Fibroblast of the aortic adventitia (primary cell): ENCODE results near the gene ACIN1. TPM values are rescaled to one million over a fixed set of nuclear protein-coding genes. Genes with fewer than 3 reads are reported as not detected.

Experiments used
- DNase-seq: peaks from one replicate; pipeline ENCODE4 v3.0.0-alpha.2; 2010; ENCODE audit warnings: low read depth
- H3K4me3 ChIP-seq: 2 replicates; pipeline ENCODE4 v1.5.1; 2011; ENCODE audit warnings: low read depth, mild to moderate bottlenecking, control low read depth, low read length, moderate library complexity
- total RNA-seq: library from RNA; depleted of rRNA; stranded (reverse); fragments of >200 nt; gene quantifications from 2 replicates; pipeline ENCODE4 v1.2.3, GENCODE V29; 2012; ENCODE audit warnings: low replicate concordance
- TF ChIP-seq, protein P1 (sequence below): IDR thresholded peaks from 2 replicates; pipeline ENCODE4 v1.5.1; 2011; ENCODE audit warnings: mild to moderate bottlenecking, low read length, control low read depth, inconsistent platforms; ENCODE audit not compliant: insufficient read depth

ACIN1 gene
- total RNA-seq, 1 donor = 97.0 TPM

DNA sequence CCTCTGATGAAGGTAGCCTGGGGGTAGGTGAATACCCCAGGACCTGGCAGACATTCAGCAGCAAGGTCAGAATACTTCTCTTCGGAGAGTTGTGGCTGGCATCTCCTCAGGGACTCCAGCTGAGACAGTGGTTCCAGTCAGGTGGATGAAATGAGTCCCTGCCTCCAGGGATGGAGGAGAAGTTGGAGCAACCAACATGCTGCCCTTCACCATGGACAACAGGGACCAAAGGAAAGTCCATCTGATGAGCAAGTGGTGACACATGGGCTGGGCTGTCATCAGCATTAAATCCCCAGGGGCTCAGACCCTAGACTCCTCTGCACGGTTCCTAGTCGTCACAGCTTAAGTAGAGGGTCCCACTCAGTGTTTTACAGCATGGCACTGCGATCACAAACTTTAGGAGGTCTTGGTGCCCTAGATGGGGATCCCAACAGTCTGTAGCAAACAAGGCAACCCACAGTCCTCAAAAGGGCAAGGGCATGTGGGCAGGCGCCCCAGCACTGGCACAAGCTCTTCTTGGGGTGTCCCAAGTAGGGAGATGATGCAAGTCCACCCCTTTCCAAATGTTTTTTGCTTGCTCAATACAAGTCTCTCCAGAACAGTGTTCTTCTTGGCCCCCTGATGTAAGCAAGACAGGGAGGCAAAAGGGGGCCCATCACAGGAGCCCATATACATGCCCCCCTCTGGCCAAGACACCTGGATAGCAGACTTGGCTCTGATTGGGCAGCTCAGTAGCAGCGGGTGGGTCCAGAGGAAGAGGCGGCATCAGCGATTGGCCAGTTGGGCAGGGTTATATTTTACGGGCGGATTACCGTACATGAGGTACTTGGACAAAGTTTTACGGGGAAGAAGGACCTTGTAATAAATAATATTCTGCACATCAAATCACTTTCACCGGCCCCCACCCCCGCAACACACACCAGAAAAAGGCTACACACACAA lies 26.8 kb downstream of the ACIN1 start:
- TF ChIP-seq, protein P1, sequence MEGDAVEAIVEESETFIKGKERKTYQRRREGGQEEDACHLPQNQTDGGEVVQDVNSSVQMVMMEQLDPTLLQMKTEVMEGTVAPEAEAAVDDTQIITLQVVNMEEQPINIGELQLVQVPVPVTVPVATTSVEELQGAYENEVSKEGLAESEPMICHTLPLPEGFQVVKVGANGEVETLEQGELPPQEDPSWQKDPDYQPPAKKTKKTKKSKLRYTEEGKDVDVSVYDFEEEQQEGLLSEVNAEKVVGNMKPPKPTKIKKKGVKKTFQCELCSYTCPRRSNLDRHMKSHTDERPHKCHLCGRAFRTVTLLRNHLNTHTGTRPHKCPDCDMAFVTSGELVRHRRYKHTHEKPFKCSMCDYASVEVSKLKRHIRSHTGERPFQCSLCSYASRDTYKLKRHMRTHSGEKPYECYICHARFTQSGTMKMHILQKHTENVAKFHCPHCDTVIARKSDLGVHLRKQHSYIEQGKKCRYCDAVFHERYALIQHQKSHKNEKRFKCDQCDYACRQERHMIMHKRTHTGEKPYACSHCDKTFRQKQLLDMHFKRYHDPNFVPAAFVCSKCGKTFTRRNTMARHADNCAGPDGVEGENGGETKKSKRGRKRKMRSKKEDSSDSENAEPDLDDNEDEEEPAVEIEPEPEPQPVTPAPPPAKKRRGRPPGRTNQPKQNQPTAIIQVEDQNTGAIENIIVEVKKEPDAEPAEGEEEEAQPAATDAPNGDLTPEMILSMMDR = no peak
- peak overlapping the region; percentile 38 for H3K4me3 ChIP-seq

DNA sequence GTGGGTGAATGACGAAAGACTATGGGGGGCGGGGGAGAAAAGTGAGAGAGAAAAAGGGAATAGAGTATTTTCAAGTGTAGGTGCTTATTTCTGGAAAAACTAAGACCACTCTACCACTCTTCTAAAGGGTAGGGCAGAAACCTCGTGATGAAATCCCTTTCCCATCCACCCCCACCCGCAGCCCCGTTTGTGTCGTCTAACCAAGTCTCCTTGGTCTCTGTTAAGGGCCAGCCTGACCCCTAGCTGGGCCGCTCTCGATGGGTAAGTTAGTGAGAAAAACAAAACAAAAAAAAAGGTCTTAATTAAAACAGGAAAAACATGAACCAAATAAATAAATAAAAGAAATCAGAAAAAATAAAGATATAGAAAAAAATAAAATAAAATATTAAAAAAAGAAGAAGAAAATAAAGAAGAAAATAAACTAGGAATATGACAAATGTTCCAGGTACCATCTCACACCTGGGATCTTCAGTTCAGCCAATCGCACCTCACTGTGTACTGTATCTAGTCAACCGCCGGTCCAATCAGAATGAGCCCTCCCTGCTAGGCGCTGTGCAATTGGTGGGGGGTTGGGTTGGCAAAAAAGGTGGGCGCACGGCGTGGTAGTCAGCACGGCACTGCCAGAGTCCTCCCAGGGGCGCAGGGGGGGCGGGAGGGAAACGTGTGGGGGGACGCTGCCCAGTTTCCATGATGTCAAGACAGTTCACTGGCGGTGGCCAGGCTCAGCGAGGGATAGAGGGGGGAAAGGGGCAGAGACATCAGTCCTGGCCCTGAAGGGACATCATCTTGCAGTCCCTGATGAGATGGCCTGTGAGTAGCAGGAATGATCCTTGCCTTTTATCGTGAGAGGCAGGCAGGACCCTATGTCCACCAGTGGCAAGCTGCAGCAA lies 27.8 kb downstream of the ACIN1 start:
- no peak for DNase-seq
- TF ChIP-seq, protein P1 = no peak
- no peak overlapping the region for H3K4me3 ChIP-seq

More for the DNA sequence above, 26.8 kb downstream of the ACIN1 start:
- no peak for DNase-seq

DNA sequence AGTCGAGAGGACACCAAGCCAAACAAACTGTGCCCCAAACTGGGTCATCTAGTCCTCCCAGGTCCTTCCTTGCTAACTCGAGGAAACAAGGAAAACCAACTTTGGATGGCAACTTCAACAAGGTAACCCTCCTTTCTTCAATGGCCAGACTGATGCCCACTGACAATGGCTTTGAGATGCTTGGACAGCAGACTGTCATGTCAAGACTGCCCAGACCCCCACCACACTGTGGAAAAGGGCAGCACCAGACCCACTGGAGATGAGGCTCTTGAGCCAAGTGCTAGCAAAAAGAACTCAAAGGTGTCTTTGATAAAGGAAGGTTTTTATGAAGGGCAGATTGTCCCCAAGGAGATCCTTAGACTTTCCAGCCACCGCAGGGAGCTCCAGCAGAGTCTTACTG lies 28.6 kb downstream of the ACIN1 start:
- TF ChIP-seq, protein P1 = no peak
- DNase-seq = no peak
- no peak overlapping the region for H3K4me3 ChIP-seq

DNA sequence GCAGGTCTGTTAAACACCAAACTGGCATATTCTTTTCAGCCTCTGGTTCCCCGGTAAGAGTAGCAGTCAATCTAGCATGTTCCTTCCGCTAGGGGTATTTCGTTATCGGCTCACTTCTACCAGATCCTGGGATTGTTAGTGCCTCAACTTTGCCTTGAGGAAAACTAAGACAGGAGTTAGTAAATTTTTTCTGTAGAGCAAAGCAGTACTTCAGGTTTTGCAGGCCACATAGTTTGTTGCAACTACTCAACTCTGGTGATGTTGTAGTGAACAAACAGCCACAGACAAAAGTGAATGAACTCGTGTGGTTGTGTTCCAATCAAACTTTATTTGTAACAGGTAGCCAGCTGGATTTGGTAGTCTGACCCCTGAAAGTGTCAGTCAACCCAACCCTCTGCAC lies 31.3 kb downstream of the ACIN1 start:
- TF ChIP-seq, protein P1 = no peak
- H3K4me3 ChIP-seq = no peak overlapping the region
- DNase-seq = no peak

DNA sequence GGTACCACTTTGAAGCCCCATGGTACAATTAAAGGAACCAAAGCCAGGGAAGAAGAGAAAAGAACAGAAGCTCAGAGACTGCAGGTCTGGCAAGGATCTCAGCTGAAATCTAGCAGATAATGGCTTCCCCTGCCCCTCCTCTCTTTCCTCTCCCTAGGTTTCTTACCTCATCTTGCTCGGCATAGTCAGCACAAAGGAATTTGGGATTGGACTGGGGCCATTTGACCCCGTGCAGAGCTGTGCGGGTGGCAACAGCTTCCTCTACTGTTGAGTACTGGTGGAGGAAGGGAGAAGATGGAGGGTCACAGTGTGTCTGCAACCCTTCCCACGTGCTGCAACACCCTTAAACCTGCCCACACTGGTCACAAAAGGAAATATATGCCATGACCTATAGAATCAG lies 32.9 kb downstream of the ACIN1 start:
- TF ChIP-seq, protein P1 = no peak
- peak; percentile 94 for DNase-seq
- no peak overlapping the region for H3K4me3 ChIP-seq

DNA sequence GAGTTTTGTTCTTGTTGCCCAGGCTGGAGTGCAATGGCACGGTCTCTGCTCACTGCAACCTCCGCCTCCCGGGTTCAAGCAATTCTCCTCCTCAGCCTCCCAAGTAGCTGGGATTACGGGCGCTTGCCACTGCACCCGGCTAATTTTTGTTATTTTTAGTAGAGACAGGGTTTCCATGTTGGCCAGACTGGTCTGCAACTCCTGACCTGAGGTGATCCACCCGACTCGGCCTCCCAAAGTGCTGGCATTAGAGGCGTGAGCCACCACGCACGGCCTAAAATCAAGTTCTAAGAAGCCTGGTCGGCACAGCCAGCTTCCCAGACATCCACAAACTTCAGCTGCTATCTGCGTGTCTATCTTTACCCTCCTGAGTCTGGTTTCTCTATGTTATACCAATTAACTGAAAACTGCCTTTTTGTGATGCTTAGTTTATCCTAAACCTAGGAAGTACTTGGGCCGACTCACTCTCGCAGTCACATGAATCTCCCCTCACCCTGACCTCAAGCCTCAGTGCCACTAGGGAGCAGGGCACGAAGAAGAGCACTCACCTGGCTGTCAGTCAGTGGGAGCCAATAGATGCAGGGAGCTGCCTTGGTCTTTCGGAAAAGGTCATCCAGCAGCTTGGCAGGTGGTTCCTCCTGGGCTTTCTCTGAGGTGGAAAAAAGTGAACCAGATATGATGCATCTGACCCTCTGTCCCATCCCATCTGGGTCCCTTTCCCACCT lies 34.2 kb downstream of the ACIN1 start:
- TF ChIP-seq, protein P1 = no peak
- no peak for DNase-seq

More for the DNA sequence above, 34.2 kb downstream of the ACIN1 start:
- H3K4me3 ChIP-seq = no peak overlapping the region
